Muscle of leg (tissue), 11 donors: ENCODE data around the gene GPR83. TPM values are rescaled to one million over a fixed set of nuclear protein-coding genes. Genes with fewer than 3 reads are reported as not detected.

Experiments
- DNase-seq: peaks from one replicate; pipeline ENCODE4 v3.0.0; 2013
- H3K27ac ChIP-seq: one replicate; pipeline ENCODE4 v1.5.1; 2013; ENCODE audit warnings: mild to moderate bottlenecking, low read length, control low read depth
- H3K27me3 ChIP-seq: one replicate; pipeline ENCODE4 v1.6.1; 2013; ENCODE audit warnings: low read length; ENCODE audit not compliant: control insufficient read depth, insufficient read depth
- H3K36me3 ChIP-seq: one replicate; pipeline ENCODE4 v1.6.1; 2013; ENCODE audit warnings: low read length; ENCODE audit not compliant: control insufficient read depth, insufficient read depth
- H3K4me1 ChIP-seq: one replicate; pipeline ENCODE4 v1.6.1; 2013; ENCODE audit warnings: low read length; ENCODE audit not compliant: control insufficient read depth, insufficient read depth
- H3K4me3 ChIP-seq: one replicate; pipeline ENCODE4 v1.5.1; 2013; ENCODE audit warnings: low read length, control low read depth
- H3K9me3 ChIP-seq: replicated peaks from 2 replicates; pipeline ENCODE4 v1.6.1; 2013; ENCODE audit warnings: low read depth, low read length; ENCODE audit not compliant: control insufficient read depth
- WGBS: methylation state at CpG from one replicate; pipeline ENCODE4 v1.1.5; 2013; ENCODE audit warnings: missing lambda C conversion rate; ENCODE audit not compliant: insufficient coverage; 5-methylcytosine and 5-hydroxymethylcytosine counted together
- polyA plus RNA-seq, 8 donors: library from polyadenylated mRNA; unstranded; fragments of 120-200 nt; gene quantifications; one replicate each; pipeline versions ENCODE4 v1.2.1 to v1.2.3, GENCODE V29; 2013; ENCODE audit warnings: inconsistent platforms in 1 of 8, low replicate concordance in 1 of 8; ENCODE audit not compliant: insufficient read length in 8 of 8, insufficient read depth in 1 of 8
- total RNA-seq: library from RNA; stranded (reverse); fragments of 120-200 nt; gene quantifications from one replicate; pipeline ENCODE4 v1.2.4, GENCODE V29; 2013

The GPR83 gene
- total and polyA plus RNA-seq, 9 donors = 0.09 to 0.31 (median 0.19) TPM

GRCh38 chr11:94329501-94329900 lies 71.7 kb downstream of the GPR83 start:
- Histone ChIP-seq H3K27ac (no peak overlapping the region), H3K9me3 (no peaks in the 10 kb centered on the region), H3K36me3 (no peaks in the 10 kb centered on the region), H3K4me3 (no peak overlapping the region), H3K27me3 (no peaks in the 10 kb centered on the region), H3K4me1 (no peaks in the 10 kb centered on the region)
- no peak for DNase-seq
- WGBS = 71% methylated on average over 3 of the region's 3 CpGs

DNA sequence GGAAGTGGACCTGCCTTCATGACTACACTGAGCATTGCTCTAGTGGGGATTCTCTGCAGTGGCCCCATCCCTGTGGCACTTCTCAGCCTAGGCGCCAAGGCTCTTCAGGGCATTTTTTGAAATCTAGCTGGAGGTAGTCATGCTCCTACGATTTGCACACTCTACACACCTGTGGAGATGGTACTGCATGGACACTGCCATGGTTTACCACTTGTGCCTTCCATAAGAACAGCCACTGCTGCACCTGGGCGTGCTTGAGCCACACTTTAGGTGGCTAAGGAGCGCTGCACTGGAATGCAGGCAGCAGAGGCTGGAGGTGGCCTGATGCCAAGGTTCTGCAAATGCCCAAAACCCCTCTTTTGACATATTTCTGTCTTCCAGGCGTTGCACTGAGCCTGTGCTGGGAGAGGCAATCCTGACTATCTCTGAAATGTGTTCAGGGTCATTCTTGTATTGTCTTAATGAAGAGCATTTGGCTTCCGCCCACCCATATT lies 72.6 kb downstream of the GPR83 start:
- no peaks in the 10 kb centered on the region for H3K36me3 ChIP-seq
- H3K4me3 ChIP-seq = no peak overlapping the region
- no peaks in the 10 kb centered on the region for H3K4me1 ChIP-seq
- no peak for DNase-seq
- H3K27ac ChIP-seq = no peak overlapping the region
- no peaks in the 10 kb centered on the region for H3K27me3 ChIP-seq
- H3K9me3 ChIP-seq = no peaks in the 10 kb centered on the region
- 83% methylated on average over 3 of the region's 6 CpGs for WGBS

Other genes with a start within 250 kb of the GPR83 start
- not detected for gene IZUMO1R, start 96.8 kb downstream of the GPR83 start, total RNA-seq
- gene IZUMO1R, start 96.8 kb downstream of the GPR83 start, polyA plus RNA-seq = not detected
- 18.3 TPM for gene MRE11, start 92.4 kb upstream of the GPR83 start, total RNA-seq
- 10 to 100 TPM in 7 of 8 donors, 1 to 10 TPM in 1; 8.0 to 22.6 (median 14.0) TPM for gene MRE11, start 92.4 kb upstream of the GPR83 start, polyA plus RNA-seq
- 17.1 TPM for gene ANKRD49, start 92.6 kb upstream of the GPR83 start, total RNA-seq
- 10 to 100 TPM; 10.0 to 14.0 (median 12.2) TPM for gene ANKRD49, start 92.6 kb upstream of the GPR83 start, polyA plus RNA-seq
- gene C11orf97, start 111.0 kb upstream of the GPR83 start, total RNA-seq = not detected
- not detected for gene C11orf97, start 111.0 kb upstream of the GPR83 start, polyA plus RNA-seq
- gene FUT4, start 142.5 kb upstream of the GPR83 start, total RNA-seq = 5.0 TPM
- gene FUT4, start 142.5 kb upstream of the GPR83 start, polyA plus RNA-seq = 1 to 10 TPM; 5.1 to 7.4 (median 5.4) TPM
- gene PIWIL4, start 165.9 kb upstream of the GPR83 start, total RNA-seq = 3.0 TPM
- gene PIWIL4, start 165.9 kb upstream of the GPR83 start, polyA plus RNA-seq = 1 to 10 TPM; 2.6 to 5.2 (median 3.8) TPM